NT2/D1 (cell line): Measurements from ENCODE around the gene TJP1.

Experiments
- SUZ12 ChIP-seq: IDR thresholded peaks from 2 replicates; pipeline ENCODE4 v1.6.1; 2011; ENCODE audit not compliant: insufficient read length, insufficient read depth; ENCODE audit errors: extremely low read depth
- YY1 ChIP-seq: IDR thresholded peaks from 2 replicates; pipeline ENCODE4 v1.6.1; 2011; ENCODE audit not compliant: insufficient read length, insufficient read depth
- ZNF274 ChIP-seq: IDR thresholded peaks from 2 replicates; pipeline ENCODE4 v1.6.1; 2011; ENCODE audit warnings: mild to moderate bottlenecking, low read depth, low read length

DNA sequence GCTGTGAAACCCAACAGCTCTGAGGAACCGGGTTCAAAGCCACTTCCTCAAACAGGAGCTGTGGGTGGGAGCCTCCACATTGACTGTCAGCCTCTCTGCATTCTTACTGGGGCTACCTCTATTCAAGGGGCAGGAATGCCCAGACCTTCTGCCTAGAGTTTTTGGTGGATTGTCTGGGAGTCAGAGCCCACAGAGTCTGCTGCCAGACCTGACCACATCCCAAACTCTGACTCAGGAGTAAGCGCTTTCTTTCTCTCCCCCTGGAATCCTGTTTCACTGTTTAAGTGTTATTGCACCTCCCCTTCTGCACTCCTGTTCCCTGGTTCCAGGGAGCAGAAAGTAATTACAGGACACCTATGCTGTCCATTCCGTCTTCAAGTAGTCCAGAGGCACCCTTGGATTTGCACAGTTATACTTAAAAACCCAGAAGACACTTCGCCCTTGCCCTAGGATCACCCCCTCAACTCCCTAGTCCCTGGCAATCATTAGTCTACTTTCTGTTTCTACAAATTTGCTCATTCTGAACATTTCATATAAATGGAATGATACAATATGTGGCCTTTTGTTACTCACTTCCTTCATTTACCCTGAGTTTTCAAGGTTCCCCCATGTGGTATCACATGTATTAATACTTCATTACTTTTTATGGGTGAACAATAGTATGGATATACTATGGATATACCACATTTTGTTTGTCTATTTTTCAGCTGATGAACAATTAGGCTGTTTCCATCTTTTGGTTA, 37.9 kb upstream of the TJP1 start:
- TF ChIP-seq YY1, result no peak
- no peak for TF ChIP-seq SUZ12
- TF ChIP-seq ZNF274, result no peak
